GM13976 (cell line): Measurements from ENCODE around the gene ZC3H7B.

Source experiments
- DNase-seq: peaks from one replicate; pipeline ENCODE4 v3.0.0; 2012; ENCODE audit warnings: low spot score
- CTCF ChIP-seq: IDR thresholded peaks from 2 replicates; pipeline ENCODE4 v1.5.1; 2012; ENCODE audit warnings: borderline replicate concordance, mild to moderate bottlenecking; ENCODE audit not compliant: insufficient read depth; ENCODE audit errors: extremely low read depth, missing control alignments, control extremely low read depth
- in situ Hi-C: fragments of 300-500 bp; cut with MboI; formaldehyde crosslinking; loops from one replicate; pipeline ENCODE4 v1.12.0; 2022; ENCODE audit warnings: low sequenced_read_pairs, mixed read lengths, inconsistent platforms; ENCODE audit not compliant: unreplicated experiment

The ZC3H7B gene

DNA sequence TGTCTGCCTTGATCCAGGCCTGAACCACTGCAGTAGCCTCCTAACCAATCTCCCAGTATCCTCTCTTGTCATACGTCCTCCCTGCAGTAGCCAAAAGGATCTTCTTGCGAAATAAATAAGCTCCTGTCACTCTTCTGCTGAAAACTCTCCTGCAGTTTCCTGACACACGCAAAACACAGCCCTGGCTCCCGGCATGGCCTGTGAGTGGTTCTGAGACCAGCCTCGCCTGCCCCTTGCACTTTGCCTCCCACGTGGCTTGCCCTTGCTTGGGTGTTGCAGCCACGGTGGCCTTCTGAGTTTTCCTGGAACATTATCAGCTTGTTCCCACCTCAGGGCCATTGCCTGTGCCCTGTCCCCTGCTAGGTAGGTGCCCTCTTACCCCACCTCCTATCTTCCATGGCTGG, 7.2 kb downstream of the ZC3H7B start:
- in situ Hi-C loops, result no loop called here
- no peak for TF ChIP-seq CTCF
- DNase-seq, result no peak

DNA sequence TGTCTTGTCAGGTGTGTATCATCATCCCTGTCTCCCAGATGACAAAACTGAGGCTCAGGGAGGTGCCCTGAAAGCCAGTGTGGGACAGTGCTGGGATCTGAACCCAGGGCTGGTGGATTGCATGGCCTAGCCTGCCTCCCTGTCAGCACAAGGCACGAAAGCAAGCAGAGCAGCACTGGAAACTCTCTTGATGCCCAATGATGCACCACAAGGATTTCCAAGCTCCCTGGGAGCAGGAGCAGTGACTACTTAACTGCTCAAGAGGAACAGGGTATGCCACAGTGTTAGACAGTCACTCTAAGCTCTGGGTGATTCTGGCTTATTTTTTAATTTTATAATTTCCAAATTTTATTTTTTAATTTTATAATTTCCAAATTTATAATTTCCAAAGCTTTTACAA, 9.0 kb downstream of the ZC3H7B start:
- DNase-seq, result no peak
- no peak for TF ChIP-seq CTCF
- in situ Hi-C loops, result no loop called here

DNA sequence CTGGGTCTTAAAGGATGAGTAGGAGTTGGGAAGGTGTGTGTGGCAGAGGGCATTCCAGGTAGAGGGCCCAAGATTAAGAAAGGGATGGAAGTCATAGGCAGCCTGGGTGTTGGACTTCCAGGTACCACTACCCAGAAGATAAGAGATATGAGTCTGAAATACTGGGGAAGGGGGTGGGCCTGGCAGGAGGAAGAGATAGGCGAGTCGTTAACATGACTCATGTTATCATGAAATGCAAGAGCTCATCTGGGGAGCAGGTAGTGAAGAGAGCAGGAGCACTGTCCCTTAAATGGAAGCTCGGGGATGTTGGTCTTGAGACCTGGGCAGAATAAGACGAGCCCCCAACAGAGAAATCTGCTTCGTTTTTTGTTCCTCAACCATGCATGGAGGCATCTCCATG, 10.2 kb downstream of the ZC3H7B start:
- no peak for TF ChIP-seq CTCF
- in situ Hi-C loops, result no loop called here
- no peak for DNase-seq

DNA sequence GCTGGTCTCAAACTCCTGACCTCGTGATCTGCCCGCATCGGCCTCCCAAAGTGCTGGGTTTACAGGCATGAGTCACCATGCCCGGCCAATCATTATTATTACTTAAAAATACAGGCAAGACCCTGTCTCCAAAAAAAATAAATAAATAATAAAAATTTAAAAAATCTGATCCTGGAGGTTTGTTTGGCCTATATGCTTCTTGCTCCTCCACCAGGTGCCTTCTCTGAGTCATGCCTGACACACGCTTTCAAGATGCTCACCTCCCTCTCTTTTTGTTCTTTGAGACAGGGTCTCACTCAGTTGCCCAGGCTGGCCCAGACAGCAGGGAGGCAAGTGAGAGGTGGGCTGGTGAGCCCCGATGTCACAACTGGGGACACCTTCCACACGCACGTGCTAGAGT, 13.5 kb downstream of the ZC3H7B start:
- DNase-seq, result no peak
- in situ Hi-C loops, result no loop called here
- no peak for TF ChIP-seq CTCF

DNA sequence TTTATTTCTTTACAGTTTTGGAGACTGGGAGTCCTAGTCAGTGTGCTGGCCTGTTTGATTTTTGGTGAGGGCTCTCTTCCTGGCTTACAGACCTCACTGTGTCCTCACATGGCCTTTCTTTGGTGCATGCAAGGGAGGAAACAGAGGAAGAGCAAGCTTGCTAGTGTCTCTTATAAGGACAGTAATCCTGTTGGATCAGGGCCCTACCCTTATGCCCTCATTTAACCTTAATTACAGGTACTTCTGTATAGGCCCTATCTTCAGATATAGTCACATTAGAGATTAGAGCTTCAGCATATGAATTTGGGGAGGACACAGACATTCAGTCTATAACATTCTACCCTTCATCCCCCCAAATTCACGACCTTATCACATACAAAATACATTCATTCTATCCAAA, 14.3 kb downstream of the ZC3H7B start:
- no peak for DNase-seq
- in situ Hi-C loops, result no loop called here
- TF ChIP-seq CTCF, result no peak

- DNase-seq, result no peak
- TF ChIP-seq CTCF, result no peak
- in situ Hi-C loops, result no loop called here
Observed at GRCh38 chr22:41320416-41321240, 19.3 kb downstream of the ZC3H7B start.
